Thoracic aorta (tissue), 2 donors: Measurements from ENCODE around the gene KCNH2. TPM values are rescaled to one million over a fixed set of nuclear protein-coding genes. Genes with fewer than 3 reads are reported as not detected.

Experiments used
- ATAC-seq: fragments of 150-250 bp; one replicate; pipeline ENCODE4 v1.8.0; 2017; ENCODE audit warnings: low read depth; ENCODE audit not compliant: insufficient number of reproducible peaks, low FRiP score
- DNase-seq: peaks from one replicate; pipeline ENCODE4 v3.0.0-alpha.2; 2020; ENCODE audit warnings: low spot score
- H3K27ac ChIP-seq, 2 donors: fragments of 200-600 bp; sonication (generic); 1 replicate in 1 of 2; 2 replicates in 1 of 2; pipeline ENCODE4 v1.5.1; 2016; ENCODE audit warnings: mild to moderate bottlenecking in 2 of 2, moderate library complexity in 2 of 2
- H3K27me3 ChIP-seq: fragments of 200-600 bp; sonication (generic); replicated peaks from 2 replicates; pipeline ENCODE4 v1.6.0; 2016; ENCODE audit warnings: mild to moderate bottlenecking; ENCODE audit not compliant: insufficient read depth
- H3K36me3 ChIP-seq: fragments of 200-600 bp; sonication (generic); one replicate; pipeline ENCODE4 v1.5.1; 2016
- H3K4me1 ChIP-seq, 2 donors: fragments of 200-600 bp; sonication (generic); 1 replicate in 1 of 2; 2 replicates in 1 of 2; pipeline versions ENCODE4 v1.5.1 to v1.6.0; 2016; ENCODE audit warnings: low read depth in 2 of 2, mild to moderate bottlenecking in 1 of 2; ENCODE audit not compliant: control insufficient read depth in 1 of 2
- H3K4me3 ChIP-seq: fragments of 200-600 bp; sonication (generic); 2 replicates; pipeline ENCODE4 v1.5.1; 2016; ENCODE audit warnings: mild to moderate bottlenecking
- H3K9me3 ChIP-seq: fragments of 200-600 bp; sonication (generic); 2 replicates; pipeline ENCODE4 v1.5.1; 2016
- CTCF ChIP-seq: fragments of 200-600 bp; sonication (generic); IDR thresholded peaks from one replicate; pipeline ENCODE4 v1.5.1; 2019; ENCODE audit warnings: antibody characterized with exemption
- total RNA-seq, 2 donors: library from RNA; depleted of rRNA; stranded (reverse); fragments of >200 nt; gene quantifications; one replicate each; pipeline versions ENCODE4 v1.1.0 to v1.2.3, GENCODE V29; 2016

The KCNH2 gene
- total RNA-seq, 2 donors from 2014 or later: 1.2 TPM; not detected in 1

GRCh38 chr7:151008143-151008510, 30.0 kb upstream of the KCNH2 start:
- ATAC-seq: no peak
- peaks cover 0 to 4% of the 10 kb centered on the region in 2 donors for H3K4me1 ChIP-seq
- DNase-seq: no peak
- no peak for TF ChIP-seq CTCF
- H3K36me3 ChIP-seq: no peaks in the 10 kb centered on the region
- peaks cover 4% of the 10 kb centered on the region for H3K27me3 ChIP-seq
- H3K27ac ChIP-seq: no peak overlapping the region
- peak overlapping the region; percentile 22 for H3K4me3 ChIP-seq
- H3K9me3 ChIP-seq: no peaks in the 10 kb centered on the region

GRCh38 chr7:151007469-151007898, 29.4 kb upstream of the KCNH2 start:
- TF ChIP-seq CTCF: no peak
- DNase-seq (no peak), ATAC-seq (no peak)
- no peaks in the 10 kb centered on the region for H3K9me3 ChIP-seq
- no peaks in the 10 kb centered on the region for H3K36me3 ChIP-seq
- no peak overlapping the region for H3K27ac ChIP-seq
- H3K4me3 ChIP-seq: no peak overlapping the region
- H3K27me3 ChIP-seq: peaks cover 4% of the 10 kb centered on the region
- H3K4me1 ChIP-seq: peaks cover 0 to 4% of the 10 kb centered on the region in 2 donors

GRCh38 chr7:151006590-151007300, 28.6 kb upstream of the KCNH2 start:
- no peak for DNase-seq
- Histone ChIP-seq H3K36me3 (no peaks in the 10 kb centered on the region), H3K27ac (no peak overlapping the region), H3K27me3 (peaks cover 4% of the 10 kb centered on the region), H3K4me3 (no peak overlapping the region), H3K9me3 (no peaks in the 10 kb centered on the region), H3K4me1 (peaks cover 0 to 4% of the 10 kb centered on the region in 2 donors)
- no peak for TF ChIP-seq CTCF
- no peak for ATAC-seq

GRCh38 chr7:151005566-151005965, 27.4 kb upstream of the KCNH2 start:
- Histone ChIP-seq H3K4me3 (no peak overlapping the region), H3K9me3 (no peaks in the 10 kb centered on the region), H3K36me3 (no peaks in the 10 kb centered on the region), H3K27ac (no peak overlapping the region), H3K4me1 (peaks cover 0 to 4% of the 10 kb centered on the region in 2 donors), H3K27me3 (peaks cover 4% of the 10 kb centered on the region)
- ATAC-seq (no peak), DNase-seq (no peak)
- TF ChIP-seq CTCF: no peak

GRCh38 chr7:151003572-151003971, 25.5 kb upstream of the KCNH2 start:
- H3K27ac ChIP-seq: no peak overlapping the region
- TF ChIP-seq CTCF: no peak
- no peaks in the 10 kb centered on the region for H3K27me3 ChIP-seq
- DNase-seq (no peak), ATAC-seq (no peak)
- no peaks in the 10 kb centered on the region for H3K36me3 ChIP-seq
- no peak overlapping the region for H3K4me3 ChIP-seq
- no peaks in the 10 kb centered on the region for H3K9me3 ChIP-seq
- H3K4me1 ChIP-seq: peaks cover 0 to 1% of the 10 kb centered on the region in 2 donors
